ENCODE measurements around the gene PTTG1.

Gene PTTG1

DNA sequence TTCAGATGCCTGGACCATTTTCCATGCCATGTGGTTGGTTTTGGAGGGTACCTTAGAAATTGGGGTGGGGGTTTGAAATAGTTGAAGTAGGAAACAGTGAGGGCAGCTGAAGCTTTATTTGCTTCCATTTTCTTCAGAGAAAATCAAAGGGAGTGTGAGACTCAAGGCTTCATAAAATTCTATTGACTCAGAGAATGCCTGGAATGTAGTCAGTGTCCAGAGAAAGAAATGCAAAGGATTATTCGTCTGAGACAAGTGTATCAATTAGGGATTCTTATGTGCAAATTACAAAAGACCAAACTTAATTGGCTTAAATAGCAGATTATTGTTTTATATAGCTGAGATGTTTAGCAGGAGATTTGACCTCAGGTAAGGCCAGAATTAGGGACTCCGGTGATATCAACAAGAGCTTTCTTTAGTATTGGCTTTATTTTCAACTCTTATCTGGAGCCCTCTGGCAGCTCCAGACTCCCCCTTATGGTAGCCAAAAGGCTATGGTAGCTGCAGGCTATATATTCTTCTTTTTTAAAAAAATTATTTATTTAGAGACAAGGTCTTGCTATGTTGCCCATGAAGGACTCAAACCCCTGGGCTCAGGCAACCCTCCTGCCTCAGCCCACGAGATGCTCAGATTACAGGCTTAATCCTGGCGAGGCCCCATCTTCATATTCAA lies 38.9 kb downstream of the PTTG1 start:
- H2BK5ac ChIP-seq (ENCODE audit: low read length) = no peak overlapping the region
- H3K14ac ChIP-seq (ENCODE audit: low read length) = no peak overlapping the region
- H4K8ac ChIP-seq (ENCODE audit: low read depth, low read length) = no peak overlapping the region
- no peak overlapping the region for H3K4ac ChIP-seq (ENCODE audit: low read length)
- peak; percentile 24 for DNase-seq (ENCODE audit: low spot score)
- no peak overlapping the region for H3K27ac ChIP-seq (replicated peaks; ENCODE audit: low read length)
- no peak overlapping the region for H3K23ac ChIP-seq (ENCODE audit: low read depth, low read length, poor library complexity)
- no CpG with 5 or more reads among the region's 4 CpGs for WGBS, 2 donors (ENCODE audit: extremely low coverage in 2 of 2, insufficient read length in 2 of 2, insufficient replicate concordance in 1 of 2)
- no peak overlapping the region for H4K91ac ChIP-seq (ENCODE audit: low read depth, low read length, poor library complexity)
- H3K79me1 ChIP-seq (ENCODE audit: low read depth, low read length) = no peaks in the 10 kb centered on the region
- H2BK12ac ChIP-seq (ENCODE audit: low read length) = no peak overlapping the region
- H2AK5ac ChIP-seq (ENCODE audit: low read depth, low read length) = no peak overlapping the region
- no peaks in the 10 kb centered on the region for H3K4me1 ChIP-seq (ENCODE audit: control insufficient read depth in 2 of 2, insufficient read depth in 1 of 2, low read depth in 1 of 2, low read length in 2 of 2)
- no peaks in the 10 kb centered on the region for H3K36me3 ChIP-seq (replicated peaks in 1 of 2; ENCODE audit: control insufficient read depth in 2 of 2, insufficient read depth in 2 of 2, low read length in 2 of 2)
- H2AFZ ChIP-seq (ENCODE audit: low read length) = no peak overlapping the region
- no peak overlapping the region for H3K18ac ChIP-seq (ENCODE audit: low read length)
- no peak overlapping the region for H2BK15ac ChIP-seq (ENCODE audit: low read length)
- no peak overlapping the region for H3K4me2 ChIP-seq (ENCODE audit: insufficient read depth, low read length, poor library complexity, severe bottlenecking)
- H2BK120ac ChIP-seq (ENCODE audit: low read depth, low read length) = no peak overlapping the region
- peaks cover 0 to 4% of the 10 kb centered on the region in 2 donors for H3K9me3 ChIP-seq (replicated peaks in 1 of 2; ENCODE audit: control insufficient read depth in 2 of 2, insufficient read depth in 1 of 2, low read depth in 1 of 2, low read length in 2 of 2)
- no peaks in the 10 kb centered on the region for H3K27me3 ChIP-seq (ENCODE audit: control insufficient read depth in 3 of 3, insufficient read depth in 3 of 3, low read depth in 1 of 3, low read length in 3 of 3)
- H3K9ac ChIP-seq (ENCODE audit: low read depth, low read length, poor library complexity) = no peak overlapping the region
- H3K4me3 ChIP-seq (ENCODE audit: low read length in 2 of 2) = no peak overlapping the region

DNA sequence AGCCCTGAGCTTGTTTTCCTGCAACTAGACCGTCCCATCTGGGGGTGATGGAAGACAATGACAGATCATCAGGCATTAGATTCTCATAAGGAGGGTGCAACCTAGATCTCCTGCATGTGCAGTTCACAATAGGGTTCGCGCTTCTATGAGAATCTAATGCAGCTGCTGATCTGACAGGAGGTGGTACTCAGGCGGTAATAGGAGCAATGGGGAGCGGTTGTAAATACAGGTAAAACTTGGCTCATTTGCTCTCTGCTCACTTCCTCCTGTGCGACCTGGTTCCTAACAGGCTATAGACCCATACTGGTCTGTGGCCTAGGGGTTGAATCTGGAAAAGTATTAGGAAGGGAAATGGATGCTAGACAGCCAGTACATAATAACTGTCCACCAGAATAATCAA lies 39.7 kb downstream of the PTTG1 start:
- Histone ChIP-seq H2BK15ac (ENCODE audit: low read length) (no peak overlapping the region), H3K36me3 (replicated peaks in 1 of 2; ENCODE audit: control insufficient read depth in 2 of 2, insufficient read depth in 2 of 2, low read length in 2 of 2) (no peaks in the 10 kb centered on the region), H2BK12ac (ENCODE audit: low read length) (no peak overlapping the region), H4K91ac (ENCODE audit: low read depth, low read length, poor library complexity) (no peak overlapping the region), H3K9me3 (replicated peaks in 1 of 2; ENCODE audit: control insufficient read depth in 2 of 2, insufficient read depth in 1 of 2, low read depth in 1 of 2, low read length in 2 of 2) (peaks cover 0 to 4% of the 10 kb centered on the region in 2 donors), H3K27me3 (ENCODE audit: control insufficient read depth in 3 of 3, insufficient read depth in 3 of 3, low read depth in 1 of 3, low read length in 3 of 3) (no peaks in the 10 kb centered on the region), H2AFZ (ENCODE audit: low read length) (no peak overlapping the region), H3K9ac (ENCODE audit: low read depth, low read length, poor library complexity) (no peak overlapping the region), H3K4ac (ENCODE audit: low read length) (no peak overlapping the region), H3K23ac (ENCODE audit: low read depth, low read length, poor library complexity) (no peak overlapping the region), H3K18ac (ENCODE audit: low read length) (no peak overlapping the region), H2BK120ac (ENCODE audit: low read depth, low read length) (no peak overlapping the region), H2AK5ac (ENCODE audit: low read depth, low read length) (no peak overlapping the region), H4K8ac (ENCODE audit: low read depth, low read length) (no peak overlapping the region), H2BK5ac (ENCODE audit: low read length) (no peak overlapping the region), H3K14ac (ENCODE audit: low read length) (no peak overlapping the region), H3K79me1 (ENCODE audit: low read depth, low read length) (no peaks in the 10 kb centered on the region), H3K27ac (replicated peaks; ENCODE audit: low read length) (no peak overlapping the region), H3K4me3 (ENCODE audit: low read length in 2 of 2) (no peak overlapping the region), H3K4me2 (ENCODE audit: insufficient read depth, low read length, poor library complexity, severe bottlenecking) (no peak overlapping the region), H3K4me1 (ENCODE audit: control insufficient read depth in 2 of 2, insufficient read depth in 1 of 2, low read depth in 1 of 2, low read length in 2 of 2) (no peaks in the 10 kb centered on the region)
- DNase-seq (ENCODE audit: low spot score) = no peak
- WGBS, 2 donors (ENCODE audit: extremely low coverage in 2 of 2, insufficient read length in 2 of 2, insufficient replicate concordance in 1 of 2) = no CpG with 5 or more reads among the region's 6 CpGs

DNA sequence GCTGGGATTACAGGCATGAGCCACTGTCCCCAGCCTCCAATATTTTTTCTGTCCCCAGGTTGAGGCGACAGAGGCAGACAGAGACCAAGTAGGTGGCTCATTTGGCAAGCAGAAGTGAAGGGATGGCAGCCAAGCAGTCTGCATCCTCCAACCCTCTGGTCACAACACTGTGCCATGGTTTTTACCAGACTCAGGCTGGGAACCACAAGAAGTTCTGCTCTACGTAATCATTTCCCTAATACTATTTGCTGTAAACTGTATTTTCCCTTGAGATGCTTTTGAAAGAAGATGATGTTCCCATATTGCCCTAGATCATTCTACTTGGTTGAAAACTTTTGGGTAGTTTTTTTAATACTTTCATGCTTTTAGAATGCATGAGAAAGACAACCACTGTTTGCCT lies 40.5 kb downstream of the PTTG1 start:
- no peak overlapping the region for H2BK120ac ChIP-seq (ENCODE audit: low read depth, low read length)
- H3K4ac ChIP-seq (ENCODE audit: low read length) = no peak overlapping the region
- no peak overlapping the region for H2AFZ ChIP-seq (ENCODE audit: low read length)
- no peak overlapping the region for H3K23ac ChIP-seq (ENCODE audit: low read depth, low read length, poor library complexity)
- H3K9me3 ChIP-seq (replicated peaks in 1 of 2; ENCODE audit: control insufficient read depth in 2 of 2, insufficient read depth in 1 of 2, low read depth in 1 of 2, low read length in 2 of 2) = peaks cover 0 to 4% of the 10 kb centered on the region in 2 donors
- H3K9ac ChIP-seq (ENCODE audit: low read depth, low read length, poor library complexity) = no peak overlapping the region
- H3K4me2 ChIP-seq (ENCODE audit: insufficient read depth, low read length, poor library complexity, severe bottlenecking) = no peak overlapping the region
- no peak for DNase-seq (ENCODE audit: low spot score)
- H3K27me3 ChIP-seq (ENCODE audit: control insufficient read depth in 3 of 3, insufficient read depth in 3 of 3, low read depth in 1 of 3, low read length in 3 of 3) = no peaks in the 10 kb centered on the region
- no peaks in the 10 kb centered on the region for H3K4me1 ChIP-seq (ENCODE audit: control insufficient read depth in 2 of 2, insufficient read depth in 1 of 2, low read depth in 1 of 2, low read length in 2 of 2)
- no peak overlapping the region for H3K18ac ChIP-seq (ENCODE audit: low read length)
- H3K79me1 ChIP-seq (ENCODE audit: low read depth, low read length) = no peaks in the 10 kb centered on the region
- WGBS, 2 donors (ENCODE audit: extremely low coverage in 2 of 2, insufficient read length in 2 of 2, insufficient replicate concordance in 1 of 2) = no CpG with 5 or more reads among the region's 2 CpGs
- H4K91ac ChIP-seq (ENCODE audit: low read depth, low read length, poor library complexity) = no peak overlapping the region
- H2BK15ac ChIP-seq (ENCODE audit: low read length) = no peak overlapping the region
- no peaks in the 10 kb centered on the region for H3K36me3 ChIP-seq (replicated peaks in 1 of 2; ENCODE audit: control insufficient read depth in 2 of 2, insufficient read depth in 2 of 2, low read length in 2 of 2)
- no peak overlapping the region for H4K8ac ChIP-seq (ENCODE audit: low read depth, low read length)
- H3K14ac ChIP-seq (ENCODE audit: low read length) = no peak overlapping the region
- H2BK5ac ChIP-seq (ENCODE audit: low read length) = no peak overlapping the region
- no peak overlapping the region for H2BK12ac ChIP-seq (ENCODE audit: low read length)
- H2AK5ac ChIP-seq (ENCODE audit: low read depth, low read length) = no peak overlapping the region
- H3K4me3 ChIP-seq (ENCODE audit: low read length in 2 of 2) = no peak overlapping the region
- H3K27ac ChIP-seq (replicated peaks; ENCODE audit: low read length) = no peak overlapping the region

GRCh38 chr5:160463227-160463626 lies 41.6 kb downstream of the PTTG1 start:
- Histone ChIP-seq H3K4me2 (ENCODE audit: insufficient read depth, low read length, poor library complexity, severe bottlenecking) (no peak overlapping the region), H3K4ac (ENCODE audit: low read length) (no peak overlapping the region), H2BK120ac (ENCODE audit: low read depth, low read length) (no peak overlapping the region), H3K9ac (ENCODE audit: low read depth, low read length, poor library complexity) (no peak overlapping the region), H3K27ac (replicated peaks; ENCODE audit: low read length) (no peak overlapping the region), H4K91ac (ENCODE audit: low read depth, low read length, poor library complexity) (no peak overlapping the region), H3K18ac (ENCODE audit: low read length) (no peak overlapping the region), H3K79me1 (ENCODE audit: low read depth, low read length) (no peaks in the 10 kb centered on the region), H2BK15ac (ENCODE audit: low read length) (no peak overlapping the region), H3K27me3 (ENCODE audit: control insufficient read depth in 3 of 3, insufficient read depth in 3 of 3, low read depth in 1 of 3, low read length in 3 of 3) (no peaks in the 10 kb centered on the region), H3K14ac (ENCODE audit: low read length) (no peak overlapping the region), H2BK5ac (ENCODE audit: low read length) (no peak overlapping the region), H2BK12ac (ENCODE audit: low read length) (no peak overlapping the region), H3K4me3 (ENCODE audit: low read length in 2 of 2) (no peak overlapping the region), H4K8ac (ENCODE audit: low read depth, low read length) (no peak overlapping the region), H3K9me3 (replicated peaks in 1 of 2; ENCODE audit: control insufficient read depth in 2 of 2, insufficient read depth in 1 of 2, low read depth in 1 of 2, low read length in 2 of 2) (peaks cover 0 to 4% of the 10 kb centered on the region in 2 donors), H2AK5ac (ENCODE audit: low read depth, low read length) (no peak overlapping the region), H3K36me3 (replicated peaks in 1 of 2; ENCODE audit: control insufficient read depth in 2 of 2, insufficient read depth in 2 of 2, low read length in 2 of 2) (no peaks in the 10 kb centered on the region), H3K4me1 (ENCODE audit: control insufficient read depth in 2 of 2, insufficient read depth in 1 of 2, low read depth in 1 of 2, low read length in 2 of 2) (no peaks in the 10 kb centered on the region), H3K23ac (ENCODE audit: low read depth, low read length, poor library complexity) (no peak overlapping the region), H2AFZ (ENCODE audit: low read length) (no peak overlapping the region)
- no peak for DNase-seq (ENCODE audit: low spot score)
- no CpG with 5 or more reads among the region's 4 CpGs for WGBS, 2 donors (ENCODE audit: extremely low coverage in 2 of 2, insufficient read length in 2 of 2, insufficient replicate concordance in 1 of 2)
